IPS DF 6.9 (cell line): Measurements from ENCODE around the gene ACAP3.

Experiments used
- DNase-seq: peaks from one replicate; pipeline ENCODE4 v3.0.0-alpha.2; 2013; ENCODE audit warnings: low read depth, low spot score
- H3K27ac ChIP-seq: one replicate; pipeline ENCODE4 v1.5.1; 2013; ENCODE audit warnings: low read length, control low read depth
- H3K27me3 ChIP-seq: 2 replicates; pipeline ENCODE4 v1.6.1; 2013; ENCODE audit warnings: mild to moderate bottlenecking, low read length; ENCODE audit not compliant: control insufficient read depth, insufficient read depth
- H3K36me3 ChIP-seq: 2 replicates; pipeline ENCODE4 v1.6.1; 2013; ENCODE audit warnings: low read length; ENCODE audit not compliant: control insufficient read depth, insufficient read depth
- H3K4me1 ChIP-seq: 2 replicates; pipeline ENCODE4 v1.6.1; 2013; ENCODE audit warnings: low read length; ENCODE audit not compliant: control insufficient read depth, insufficient read depth
- H3K4me3 ChIP-seq: 2 replicates; pipeline ENCODE4 v1.5.1; 2013; ENCODE audit warnings: mild to moderate bottlenecking, low read length
- H3K9me3 ChIP-seq: 2 replicates; pipeline ENCODE4 v1.6.1; 2013; ENCODE audit warnings: low read length, inconsistent platforms; ENCODE audit not compliant: control insufficient read depth, insufficient read depth
- WGBS: extraction: QIAGEN DNeasy Blood & Tissue Kit; methylation state at CpG from one replicate; pipeline ENCODE4 v1.1.7; 2013; ENCODE audit warnings: mixed read lengths, missing lambda C conversion rate; ENCODE audit not compliant: insufficient read length, insufficient coverage; 5-methylcytosine and 5-hydroxymethylcytosine counted together

The ACAP3 gene

GRCh38 chr1:1298861-1299685 lies 8.7 kb downstream of the ACAP3 start:
- H3K27ac ChIP-seq, result no peak overlapping the region
- no peaks in the 10 kb centered on the region; the same call in 1 of the 2 replicates for H3K4me1 ChIP-seq
- H3K4me3 ChIP-seq, result no peak overlapping the region
- no peaks in the 10 kb centered on the region for H3K9me3 ChIP-seq
- DNase-seq, result no peak
- WGBS, result no CpG with 5 or more reads among the region's 30 CpGs
- H3K36me3 ChIP-seq, result no peaks in the 10 kb centered on the region; the same call in 1 of the 2 replicates
- no peaks in the 10 kb centered on the region for H3K27me3 ChIP-seq

- no CpG with 5 or more reads among the region's 31 CpGs for WGBS
- Histone ChIP-seq H3K27me3 (no peaks in the 10 kb centered on the region), H3K4me1 (peaks cover 2% of the 10 kb centered on the region; the same call in 1 of the 2 replicates), H3K9me3 (no peaks in the 10 kb centered on the region), H3K27ac (no peak overlapping the region), H3K4me3 (no peak overlapping the region), H3K36me3 (no peaks in the 10 kb centered on the region; the same call in 1 of the 2 replicates)
- DNase-seq, result no peak
These were observed 9.8 kb downstream of the ACAP3 start for GRCh38 chr1:1297802-1298424.

GRCh38 chr1:1296070-1297061 lies 11.4 kb downstream of the ACAP3 start:
- Histone ChIP-seq H3K27ac (no peak overlapping the region), H3K27me3 (no peaks in the 10 kb centered on the region), H3K4me3 (no peak overlapping the region), H3K36me3 (no peaks in the 10 kb centered on the region; the same call in 1 of the 2 replicates), H3K4me1 (peaks cover 2% of the 10 kb centered on the region; the same call in 1 of the 2 replicates), H3K9me3 (no peaks in the 10 kb centered on the region)
- no peak for DNase-seq
- no CpG with 5 or more reads among the region's 62 CpGs for WGBS

GRCh38 chr1:1295154-1295923 lies 12.4 kb downstream of the ACAP3 start:
- no peaks in the 10 kb centered on the region; the same call in 1 of the 2 replicates for H3K36me3 ChIP-seq
- WGBS, result no CpG with 5 or more reads among the region's 35 CpGs

GRCh38 chr1:1294250-1294890 lies 13.4 kb downstream of the ACAP3 start:
- Histone ChIP-seq H3K9me3 (no peaks in the 10 kb centered on the region), H3K27me3 (no peaks in the 10 kb centered on the region), H3K36me3 (no peaks in the 10 kb centered on the region; the same call in 1 of the 2 replicates), H3K4me3 (peak overlapping the region; percentile 1), H3K4me1 (peaks cover 2% of the 10 kb centered on the region; the same call in 1 of the 2 replicates), H3K27ac (no peak overlapping the region)
- WGBS, result no CpG with 5 or more reads among the region's 58 CpGs
- no peak for DNase-seq

More at GRCh38 chr1:1295154-1295923, 12.4 kb downstream of the ACAP3 start:
- Histone ChIP-seq H3K4me3 (no peak overlapping the region), H3K9me3 (no peaks in the 10 kb centered on the region), H3K27ac (no peak overlapping the region), H3K27me3 (no peaks in the 10 kb centered on the region), H3K4me1 (peaks cover 2% of the 10 kb centered on the region; the same call in 1 of the 2 replicates)
- no peak for DNase-seq

- DNase-seq, result no peak
- Histone ChIP-seq H3K36me3 (no peaks in the 10 kb centered on the region; the same call in 1 of the 2 replicates), H3K4me1 (peaks cover 2% of the 10 kb centered on the region; the same call in 1 of the 2 replicates), H3K27me3 (no peaks in the 10 kb centered on the region), H3K27ac (no peak overlapping the region), H3K9me3 (no peaks in the 10 kb centered on the region), H3K4me3 (peak overlapping the region; percentile 37; the same call in 1 of the 2 replicates)
- no CpG with 5 or more reads among the region's 94 CpGs for WGBS
These were observed 14.2 kb downstream of the ACAP3 start for GRCh38 chr1:1293263-1294249.

GRCh38 chr1:1292851-1293250 lies 14.9 kb downstream of the ACAP3 start:
- no peak overlapping the region for H3K4me3 ChIP-seq
- no peak overlapping the region for H3K27ac ChIP-seq
- 0 out of 2 replicates have a peak, but pooled peaks cover 2% of the 10 kb centered on the region for H3K4me1 ChIP-seq
- WGBS, result no CpG with 5 or more reads among the region's 18 CpGs
- H3K9me3 ChIP-seq, result no peaks in the 10 kb centered on the region
- no peaks in the 10 kb centered on the region; the same call in 1 of the 2 replicates for H3K36me3 ChIP-seq
- no peak for DNase-seq
- no peaks in the 10 kb centered on the region for H3K27me3 ChIP-seq

- no CpG with 5 or more reads among the region's 9 CpGs for WGBS
- no peaks in the 10 kb centered on the region for H3K27me3 ChIP-seq
- H3K4me1 ChIP-seq, result 0 out of 2 replicates have a peak, but pooled peaks cover 2% of the 10 kb centered on the region
- no peak for DNase-seq
- H3K9me3 ChIP-seq, result no peaks in the 10 kb centered on the region
- no peak overlapping the region for H3K4me3 ChIP-seq
- H3K27ac ChIP-seq, result no peak overlapping the region
- H3K36me3 ChIP-seq, result no peaks in the 10 kb centered on the region; the same call in 1 of the 2 replicates
These were observed 15.3 kb downstream of the ACAP3 start for GRCh38 chr1:1292442-1292779.
